Measurements from ENCODE around the gene P3H1.

Gene P3H1

GRCh38 chr1:42734201-42735035 lies 32.4 kb downstream of the P3H1 start:
- ChIA-PET CTCF (no interaction called here), POLR2A (no interaction called here)
- H3K4me3 ChIP-seq (ENCODE audit: low read depth, low read length), result no peak overlapping the region
- H3K9me3 ChIP-seq (ENCODE audit: control insufficient read depth, insufficient read depth, low read depth, low read length), result no peaks in the 10 kb centered on the region
- TF ChIP-seq ZNF335 (tag by site-specific recombination; conservative IDR thresholded peaks at IDR 0.05), result no peak
- TF ChIP-seq ZBTB7A (tag by site-specific recombination; IDR thresholded peaks at IDR 0.05; ENCODE audit: low read depth), result no peak
- TF ChIP-seq ZNF274 (IDR thresholded peaks at IDR 0.05; ENCODE audit: low read length), result no peak
- TF ChIP-seq ZNF274 (tag by site-specific recombination; IDR thresholded peaks at IDR 0.05; ENCODE audit: borderline replicate concordance), result no peak
- no peak for TF ChIP-seq ZNF280D (tag by site-specific recombination; IDR thresholded peaks at IDR 0.05)
- H3K36me3 ChIP-seq (ENCODE audit: control insufficient read depth in 2 of 2, insufficient read depth in 1 of 2, low read length in 2 of 2), result no peaks in the 10 kb centered on the region
- H3K27ac ChIP-seq (ENCODE audit: extremely low read depth, low read depth, low read length), result no peak overlapping the region
- H3K4me1 ChIP-seq (ENCODE audit: control insufficient read depth, insufficient read depth, low read length), result no peaks in the 10 kb centered on the region

- CTCF ChIA-PET, result interaction anchor here (0.5 to 1.2 kb wide), 3 partner anchors 18 to 599 kb away, joined by 3 to 4 read pairs (median 3); no protein-coding TSS in a partner anchor
Measured at GRCh38 chr1:42733415-42734200, 33.2 kb downstream of the P3H1 start.

GRCh38 chr1:42732126-42732680 lies 34.6 kb downstream of the P3H1 start:
- Histone ChIP-seq H3K9me3 (ENCODE audit: control insufficient read depth, insufficient read depth, low read depth, low read length) (no peaks in the 10 kb centered on the region), H3K36me3 (ENCODE audit: control insufficient read depth in 2 of 2, insufficient read depth in 1 of 2, low read length in 2 of 2) (no peaks in the 10 kb centered on the region), H3K27ac (ENCODE audit: extremely low read depth, low read depth, low read length) (no peak overlapping the region), H3K4me3 (ENCODE audit: low read depth, low read length) (no peak overlapping the region), H3K4me1 (ENCODE audit: control insufficient read depth, insufficient read depth, low read length) (no peaks in the 10 kb centered on the region)
- ChIA-PET CTCF (interaction anchor here (1.0 kb wide), 1 partner anchor 15 kb away, joined by 5 read pairs; no protein-coding TSS in a partner anchor), POLR2A (no interaction called here)
- TF ChIP-seq ZFP41 (tag by site-specific recombination; IDR thresholded peaks at IDR 0.05; ENCODE audit: borderline replicate concordance) (no peak), YY2 (tag by site-specific recombination; IDR thresholded peaks at IDR 0.05) (no peak), ZNF658 (tag by site-specific recombination; IDR thresholded peaks at IDR 0.05) (no peak), ZNF211 (tag by site-specific recombination; IDR thresholded peaks at IDR 0.05; ENCODE audit: low read depth) (no peak), ZSCAN23 (tag by site-specific recombination; IDR thresholded peaks at IDR 0.05) (no peak), SCRT1 (tag by site-specific recombination; IDR thresholded peaks at IDR 0.05; ENCODE audit: borderline replicate concordance) (no peak), ZIC2 (tag by site-specific recombination; IDR thresholded peaks at IDR 0.05) (no peak), ZNF704 (tag by site-specific recombination; IDR thresholded peaks at IDR 0.05) (no peak), ZNF701 (tag by site-specific recombination; IDR thresholded peaks at IDR 0.05) (no peak), REPIN1 (tag by site-specific recombination; IDR thresholded peaks at IDR 0.05; ENCODE audit: low read depth) (no peak), ZNF426 (tag by site-specific recombination; IDR thresholded peaks at IDR 0.05) (no peak), IKZF3 (tag by site-specific recombination; IDR thresholded peaks at IDR 0.05) (no peak), KLF9 (tag by site-specific recombination; IDR thresholded peaks at IDR 0.05; ENCODE audit: low read depth) (no peak)

More at GRCh38 chr1:42733415-42734200, 33.2 kb downstream of the P3H1 start:
- no peak for TF ChIP-seq ZNF362 (tag by site-specific recombination; IDR thresholded peaks at IDR 0.05)
- no peak for TF ChIP-seq BCL11B (tag by site-specific recombination; IDR thresholded peaks at IDR 0.05; ENCODE audit: low read depth)
- TF ChIP-seq ZNF366 (tag by site-specific recombination; conservative IDR thresholded peaks at IDR 0.05), result no peak
- no peak for TF ChIP-seq ZSCAN16 (tag by site-specific recombination; IDR thresholded peaks at IDR 0.05)
- no peak for TF ChIP-seq ZNF768 (tag by site-specific recombination; IDR thresholded peaks at IDR 0.05)
- no peak for TF ChIP-seq ZNF157 (tag by site-specific recombination; IDR thresholded peaks at IDR 0.05)
- no peak for TF ChIP-seq ZNF777 (tag by site-specific recombination; IDR thresholded peaks at IDR 0.05; ENCODE audit: borderline replicate concordance)
- TF ChIP-seq ZNF558 (tag by site-specific recombination; IDR thresholded peaks at IDR 0.05), result no peak
- TF ChIP-seq OVOL3 (tag by site-specific recombination; IDR thresholded peaks at IDR 0.05), result no peak
- no peak for TF ChIP-seq ZNF707 (tag by site-specific recombination; IDR thresholded peaks at IDR 0.05)
- no peak for TF ChIP-seq HOXC10 (CRISPR knock-in tag; IDR thresholded peaks at IDR 0.05)
- no peak for TF ChIP-seq ZNF670 (tag by site-specific recombination; IDR thresholded peaks at IDR 0.05; ENCODE audit: low read depth)
- no peak for TF ChIP-seq YY1 (tag by site-specific recombination; IDR thresholded peaks at IDR 0.05)
- no peak for TF ChIP-seq ZNF350 (tag by site-specific recombination; IDR thresholded peaks at IDR 0.05)
- TF ChIP-seq GLIS2 (tag by site-specific recombination; IDR thresholded peaks at IDR 0.05), result no peak
- TF ChIP-seq ZNF530 (tag by site-specific recombination; IDR thresholded peaks at IDR 0.05; ENCODE audit: low read depth), result no peak
- TF ChIP-seq ZNF837 (tag by site-specific recombination; IDR thresholded peaks at IDR 0.05), result no peak
- Histone ChIP-seq H3K4me1 (ENCODE audit: control insufficient read depth, insufficient read depth, low read length) (no peaks in the 10 kb centered on the region), H3K9me3 (ENCODE audit: control insufficient read depth, insufficient read depth, low read depth, low read length) (no peaks in the 10 kb centered on the region), H3K36me3 (ENCODE audit: control insufficient read depth in 2 of 2, insufficient read depth in 1 of 2, low read length in 2 of 2) (no peaks in the 10 kb centered on the region), H3K27ac (ENCODE audit: extremely low read depth, low read depth, low read length) (no peak overlapping the region), H3K4me3 (ENCODE audit: low read depth, low read length) (no peak overlapping the region)
- POLR2A ChIA-PET, result no interaction called here
